Ramos (cell line): ENCODE results near the gene CTDP1.
"Not testable (repeated sequence)": the region's sequence is repeated elsewhere in the genome, so short reads cannot be mapped to it uniquely, and the experiment has no call there.

Experiments used
- in situ Hi-C: fragments of 300-500 bp; cut with MboI; formaldehyde crosslinking; loops from one replicate; pipeline ENCODE4 v1.14.3; 2022; ENCODE audit warnings: low sequenced_read_pairs; ENCODE audit not compliant: unreplicated experiment

The CTDP1 gene

DNA sequence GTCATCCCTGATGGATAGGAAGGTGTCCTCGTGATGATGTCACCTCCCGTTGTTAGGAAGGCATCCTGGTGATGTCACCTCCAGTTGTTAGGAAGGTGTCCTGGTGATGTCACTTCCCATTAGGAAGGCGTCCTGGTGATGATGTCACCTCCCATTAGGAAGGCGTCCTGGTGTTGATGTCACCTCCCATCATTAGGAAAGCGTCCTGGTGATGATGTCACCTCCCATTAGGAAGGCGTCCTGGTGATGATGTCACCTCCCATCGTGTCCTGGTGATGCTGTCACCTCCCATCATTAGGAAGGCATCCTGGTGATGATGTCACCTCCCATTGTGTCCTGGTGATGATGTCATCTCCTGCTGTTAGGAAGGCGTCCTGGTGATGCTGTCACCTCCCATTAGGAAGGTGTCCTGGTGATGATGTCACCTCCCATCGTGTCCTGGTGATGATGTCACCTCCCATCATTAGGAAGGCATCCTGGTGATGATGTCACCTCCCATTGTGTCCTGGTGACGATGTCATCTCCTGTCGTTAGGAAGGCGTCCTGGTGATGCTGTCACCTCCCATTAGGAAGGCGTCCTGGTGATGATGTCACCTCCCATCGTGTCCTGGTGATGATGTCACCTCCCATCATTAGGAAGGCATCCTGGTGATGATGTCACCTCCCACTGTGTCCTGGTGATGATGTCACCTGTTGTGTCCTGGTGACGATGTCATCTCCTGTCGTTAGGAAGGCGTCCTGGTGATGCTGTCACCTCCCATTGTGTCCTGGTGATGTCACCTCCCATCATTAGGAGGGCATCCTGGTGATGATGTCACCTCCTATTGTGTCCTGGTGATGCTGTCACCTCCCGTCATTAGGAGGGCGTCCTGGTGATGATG lies 40.1 kb downstream of the CTDP1 start:
- in situ Hi-C loops = not testable (repeated sequence)

- in situ Hi-C loops = no loop called here
These were observed 40.7 kb downstream of the CTDP1 start for GRCh38 chr18:79720359-79720733.

DNA sequence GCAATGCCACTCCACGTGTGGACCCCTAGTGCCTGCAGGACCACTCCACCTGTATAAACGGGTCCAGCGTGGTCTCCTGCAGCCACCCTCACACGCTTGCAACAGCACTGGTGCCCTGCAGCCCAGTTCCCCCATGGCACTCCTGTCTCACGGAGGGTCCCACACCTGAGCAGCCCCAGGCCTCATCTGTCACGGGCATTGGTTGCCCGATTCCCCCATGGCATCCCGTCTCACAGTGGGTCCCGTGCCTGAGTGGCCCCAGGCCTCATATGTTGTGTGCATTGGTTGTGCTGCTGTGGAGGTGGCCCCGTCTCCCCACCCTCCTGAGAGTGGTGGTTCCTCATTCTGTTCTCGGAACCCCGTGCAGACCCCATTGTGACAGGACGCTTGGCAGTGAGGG lies 43.4 kb downstream of the CTDP1 start:
- in situ Hi-C loops = no loop called here

- in situ Hi-C loops = no loop called here
These were observed 44.0 kb downstream of the CTDP1 start for GRCh38 chr18:79723628-79724027.

- in situ Hi-C loops = no loop called here
These were observed 44.9 kb downstream of the CTDP1 start for GRCh38 chr18:79724299-79725080.

GRCh38 chr18:79725486-79725885 lies 45.9 kb downstream of the CTDP1 start:
- in situ Hi-C loops = no loop called here

DNA sequence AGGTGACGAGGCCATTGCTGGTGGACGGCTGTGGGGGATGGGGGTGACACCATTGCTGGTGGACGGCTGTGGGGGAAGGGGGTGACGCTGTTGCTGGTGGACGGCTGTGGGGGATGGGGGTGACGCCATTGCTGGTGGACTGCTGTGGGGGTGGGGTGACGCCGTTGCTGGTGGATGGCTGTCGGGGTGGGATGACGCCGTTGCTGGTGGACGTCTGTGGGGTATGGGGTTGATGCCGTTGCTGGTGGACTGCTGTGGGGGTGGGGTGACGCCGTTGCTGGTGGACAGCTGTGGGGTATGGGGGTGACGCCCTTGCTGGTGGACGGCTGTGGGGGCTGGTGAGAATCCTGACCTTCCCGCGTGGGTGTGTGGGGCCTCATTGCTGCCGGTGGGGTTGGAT lies 47.1 kb downstream of the CTDP1 start:
- in situ Hi-C loops = no loop called here

- in situ Hi-C loops = no loop called here
These were observed 47.6 kb downstream of the CTDP1 start for GRCh38 chr18:79727211-79727610.

- in situ Hi-C loops = no loop called here
These were observed 49.5 kb downstream of the CTDP1 start for GRCh38 chr18:79728931-79729586.

- in situ Hi-C loops = no loop called here
These were observed 50.0 kb downstream of the CTDP1 start for GRCh38 chr18:79729611-79730010.

- in situ Hi-C loops = no loop called here
These were observed 51.2 kb downstream of the CTDP1 start for GRCh38 chr18:79730804-79731203.

DNA sequence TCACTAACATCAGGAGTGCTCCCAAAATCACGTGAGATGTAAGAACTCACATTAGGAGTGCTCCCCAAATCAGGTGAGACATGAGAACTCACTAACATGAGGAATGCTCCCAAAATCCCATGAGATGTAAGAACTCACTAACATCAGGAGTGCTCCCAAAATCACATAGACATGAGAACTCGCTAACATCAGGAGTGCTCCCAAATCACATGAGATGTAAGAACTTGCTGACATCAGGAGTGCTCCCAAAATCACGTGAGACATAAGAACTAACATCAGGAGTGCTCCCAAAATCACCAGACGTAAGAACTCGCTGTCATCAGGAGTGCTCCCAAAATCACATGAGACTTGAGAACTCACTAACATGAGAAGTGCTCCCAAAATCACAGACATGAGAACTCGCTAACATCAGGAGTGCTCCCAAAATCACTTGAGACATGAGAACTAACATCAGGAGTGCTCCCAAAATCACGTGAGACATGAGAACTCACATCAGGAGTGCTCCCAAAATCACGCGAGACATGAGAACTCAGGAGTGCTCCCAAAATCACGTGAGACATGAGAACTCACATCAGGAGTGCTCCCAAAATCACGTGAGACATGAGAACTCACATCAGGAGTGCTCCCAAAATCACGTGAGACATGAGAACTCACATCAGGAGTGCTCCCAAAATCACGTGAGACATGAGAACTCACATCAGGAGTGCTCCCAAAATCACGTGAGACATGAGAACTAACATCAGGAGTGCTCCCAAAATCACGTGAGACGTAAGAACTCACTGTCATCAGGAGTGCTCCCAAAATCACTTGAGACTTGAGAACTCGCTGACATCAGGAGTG lies 52.5 kb downstream of the CTDP1 start:
- in situ Hi-C loops = not testable (repeated sequence)

DNA sequence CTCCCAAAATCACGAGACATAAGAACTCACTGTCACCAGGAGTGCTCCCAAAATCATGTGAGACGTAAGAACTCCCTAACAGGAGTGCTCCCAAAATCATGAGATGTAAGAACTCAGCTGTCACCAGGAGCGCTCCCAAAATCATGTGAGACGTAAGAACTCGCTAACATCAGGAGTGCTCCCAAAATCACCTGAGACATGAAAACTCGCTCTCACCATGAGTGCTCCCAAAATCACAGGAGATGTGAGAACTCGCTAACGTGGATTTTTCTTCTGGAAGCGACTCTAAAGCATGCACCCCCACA lies 53.1 kb downstream of the CTDP1 start:
- in situ Hi-C loops = no loop called here

DNA sequence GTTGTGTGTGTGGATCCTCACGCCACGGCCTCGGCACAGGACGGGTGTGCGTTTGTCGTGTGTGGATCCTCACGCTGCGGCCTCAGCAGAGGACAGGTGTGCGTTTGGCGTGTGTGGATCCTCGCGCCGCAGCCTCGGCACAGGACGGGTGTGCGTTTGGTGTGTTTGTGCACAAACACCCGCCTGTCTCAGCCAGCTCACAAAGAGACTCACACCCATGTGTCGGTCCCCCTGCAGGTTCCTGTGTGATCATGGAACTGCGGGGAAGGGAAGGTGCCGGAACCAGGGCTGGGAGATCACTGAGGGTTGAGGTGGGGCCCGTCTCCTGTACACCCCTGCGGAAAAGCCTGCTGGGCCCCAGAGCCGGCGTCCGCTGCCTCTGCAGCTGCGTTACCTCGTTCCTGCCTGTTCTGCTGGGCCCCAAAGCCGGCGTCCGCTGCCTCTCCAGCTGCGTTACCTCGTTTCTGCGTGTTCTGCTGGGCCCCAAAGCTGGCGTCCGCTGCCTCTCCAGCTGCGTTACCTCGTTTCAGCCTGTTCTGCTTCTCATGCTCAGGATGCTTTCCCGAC lies 53.6 kb downstream of the CTDP1 start:
- in situ Hi-C loops = no loop called here

DNA sequence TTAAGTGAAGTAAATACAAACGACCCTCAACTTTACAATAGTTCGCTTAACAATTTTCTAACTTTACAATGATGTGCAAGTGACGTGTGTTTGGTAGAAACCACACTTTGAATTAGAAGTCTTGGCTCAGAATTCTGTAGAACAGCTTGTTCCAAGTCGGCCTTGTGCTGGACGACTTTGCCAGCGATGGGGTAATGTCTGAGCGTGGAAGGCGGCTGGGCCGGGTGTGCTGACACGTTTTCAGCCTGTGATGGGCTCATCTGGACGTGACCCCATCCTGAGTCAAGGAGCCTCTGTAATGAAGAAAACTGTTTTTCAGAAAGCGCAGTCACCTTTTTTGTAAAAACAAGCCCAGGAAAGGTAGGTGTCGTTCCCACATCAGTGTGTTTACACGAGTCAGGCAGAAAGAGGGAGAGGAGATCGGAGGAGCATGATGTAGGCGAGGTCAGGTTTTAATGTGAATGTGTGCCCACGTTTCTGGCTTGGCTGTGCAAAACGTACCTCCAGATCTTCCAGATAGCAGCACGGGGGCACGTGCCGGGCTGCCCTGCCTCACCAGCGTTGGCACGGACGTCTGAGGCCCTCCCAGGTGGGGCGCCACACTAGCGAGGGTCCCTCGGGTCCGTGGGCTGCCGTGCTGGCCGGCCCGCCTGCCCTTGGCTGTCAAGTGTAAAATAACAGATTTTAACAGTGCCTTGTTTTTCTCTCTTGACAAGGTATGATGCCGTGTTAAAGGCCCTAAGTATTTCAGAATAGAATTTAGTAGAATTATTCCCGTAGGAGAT lies 54.6 kb downstream of the CTDP1 start:
- in situ Hi-C loops = no loop called here

DNA sequence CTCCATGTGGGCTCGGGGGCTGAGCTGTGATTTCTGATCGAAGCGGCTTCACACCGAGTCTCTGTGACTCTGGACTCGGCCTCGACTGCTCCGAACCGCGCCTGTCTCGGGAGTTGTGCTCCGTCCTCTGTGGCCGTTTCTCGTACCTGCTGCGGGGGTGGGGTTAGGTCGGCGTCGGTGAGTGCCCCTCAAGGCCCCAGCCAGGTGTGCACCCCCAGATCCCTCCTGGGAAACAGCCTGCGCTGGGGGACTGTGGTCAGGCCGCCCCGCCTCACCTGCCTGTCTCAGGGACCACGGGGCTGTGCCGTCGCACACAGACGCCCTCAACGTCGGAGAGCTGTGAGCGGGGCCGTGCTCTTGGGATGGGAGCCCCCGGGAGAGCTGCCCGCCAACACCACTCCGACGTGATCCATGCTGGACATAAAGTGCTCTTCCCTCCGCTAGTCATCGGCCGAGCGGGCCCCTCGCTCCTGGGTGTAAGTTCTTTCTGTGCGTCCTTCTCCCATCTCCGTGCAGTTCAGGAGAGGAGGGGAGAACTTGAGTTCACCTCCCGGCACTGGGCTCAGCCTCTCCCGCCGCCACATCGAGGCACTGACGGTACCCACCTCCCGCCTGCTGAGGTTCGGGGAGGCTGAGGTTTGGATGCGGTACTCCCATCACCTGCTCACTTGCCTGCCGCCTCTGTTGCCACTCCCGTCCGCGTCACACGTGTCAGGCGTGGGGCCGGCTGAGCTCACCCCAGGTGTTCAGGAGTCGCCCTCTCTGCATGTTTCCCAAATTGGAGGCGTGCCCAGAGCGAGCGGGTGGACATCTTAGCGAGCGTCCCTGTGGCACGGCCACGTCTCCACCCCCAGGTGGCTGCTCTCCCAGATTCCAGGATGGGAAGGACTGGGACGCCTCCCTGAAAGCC lies 55.7 kb downstream of the CTDP1 start:
- in situ Hi-C loops = no loop called here

DNA sequence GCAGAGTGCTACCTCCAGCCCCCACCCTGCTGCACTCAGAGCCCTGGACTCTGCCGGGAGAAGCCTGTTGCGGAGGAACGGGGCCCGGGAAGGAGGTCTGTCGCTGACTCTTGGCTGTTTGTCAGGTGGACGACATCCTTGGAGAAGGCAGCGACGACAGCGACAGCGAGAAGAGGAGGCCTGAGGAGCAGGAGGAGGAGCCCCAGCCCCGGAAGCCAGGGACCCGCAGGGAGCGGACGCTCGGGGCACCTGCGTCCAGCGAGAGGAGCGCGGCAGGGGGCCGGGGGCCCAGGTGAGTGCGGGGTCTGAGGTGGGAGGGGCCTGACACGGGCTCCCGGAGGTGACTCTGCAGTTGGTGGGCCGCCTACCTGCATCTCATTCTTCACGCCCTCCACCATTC lies 56.6 kb downstream of the CTDP1 start:
- in situ Hi-C loops = no loop called here

DNA sequence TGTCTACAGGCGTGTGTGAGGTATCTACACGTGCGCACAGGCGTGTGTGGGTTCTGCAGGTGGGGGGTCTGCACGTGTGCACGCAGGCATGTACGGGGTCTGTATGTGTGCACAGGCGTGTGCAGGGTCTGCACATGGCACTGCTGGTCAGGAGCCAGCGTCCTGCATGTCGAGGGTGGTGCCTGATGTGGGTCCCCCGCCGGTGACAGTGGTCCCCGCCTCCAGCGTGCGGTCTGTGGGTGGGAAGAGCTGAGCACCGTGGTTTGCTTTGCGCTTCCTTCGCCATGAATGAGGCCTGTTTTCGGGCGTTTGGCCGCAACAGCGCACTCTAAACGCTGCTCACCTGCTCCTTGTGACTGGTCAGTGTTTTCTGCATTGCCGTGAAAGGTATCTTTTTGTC lies 57.2 kb downstream of the CTDP1 start:
- in situ Hi-C loops = no loop called here
